Measurements from ENCODE around the gene ADAMTS17.

Gene ADAMTS17

GRCh38 chr15:99970891-99971430 lies 370.8 kb downstream of the ADAMTS17 start:
- no peaks in the 10 kb centered on the region for H4K20me1 ChIP-seq (ENCODE audit: insufficient read depth, low read length, poor library complexity, severe bottlenecking)
- H2AFZ ChIP-seq (ENCODE audit: low read length): no peak overlapping the region
- H3K9me2 ChIP-seq (replicated peaks; ENCODE audit: low read depth, low read length): no peaks in the 10 kb centered on the region
- no peaks in the 10 kb centered on the region for H3K27me3 ChIP-seq (ENCODE audit: insufficient read depth, low read length, poor library complexity, severe bottlenecking)
- no peaks in the 10 kb centered on the region for H3K79me2 ChIP-seq (ENCODE audit: insufficient read depth, low read length)
- no peak for TF ChIP-seq CTCF (conservative IDR thresholded peaks at IDR 0.05; ENCODE audit: low read length)
- no peak for TF ChIP-seq EZH2phosphoT487 (IDR thresholded peaks at IDR 0.05; ENCODE audit: borderline replicate concordance)
- H3K9ac ChIP-seq (ENCODE audit: low read depth, low read length, poor library complexity, severe bottlenecking): no peak overlapping the region
- no peak overlapping the region for H3K4me2 ChIP-seq (ENCODE audit: low read depth, low read length, poor library complexity, severe bottlenecking)
- no peaks in the 10 kb centered on the region for H3K9me3 ChIP-seq (ENCODE audit: insufficient read depth, low read depth, low read length)
- H3F3A ChIP-seq (ENCODE audit: low read depth): no peaks in the 10 kb centered on the region
- H3K4me3 ChIP-seq (ENCODE audit: low read length, poor library complexity, severe bottlenecking): no peak overlapping the region
- no peaks in the 10 kb centered on the region for H3K36me3 ChIP-seq (ENCODE audit: insufficient read depth, low read length)
- H3K4me1 ChIP-seq (ENCODE audit: insufficient read depth, low read length, poor library complexity, severe bottlenecking): no peaks in the 10 kb centered on the region

- Histone ChIP-seq H3K9ac (ENCODE audit: low read depth, low read length, poor library complexity, severe bottlenecking) (no peak overlapping the region), H3K4me1 (ENCODE audit: insufficient read depth, low read length, poor library complexity, severe bottlenecking) (no peaks in the 10 kb centered on the region), H3K27me3 (ENCODE audit: insufficient read depth, low read length, poor library complexity, severe bottlenecking) (no peaks in the 10 kb centered on the region), H3F3A (ENCODE audit: low read depth) (no peaks in the 10 kb centered on the region), H3K4me3 (ENCODE audit: low read length, poor library complexity, severe bottlenecking) (no peak overlapping the region), H2AFZ (ENCODE audit: low read length) (no peak overlapping the region), H3K9me3 (ENCODE audit: insufficient read depth, low read depth, low read length) (no peaks in the 10 kb centered on the region), H3K4me2 (ENCODE audit: low read depth, low read length, poor library complexity, severe bottlenecking) (no peak overlapping the region), H3K9me2 (replicated peaks; ENCODE audit: low read depth, low read length) (no peaks in the 10 kb centered on the region), H3K36me3 (ENCODE audit: insufficient read depth, low read length) (no peaks in the 10 kb centered on the region), H3K79me2 (ENCODE audit: insufficient read depth, low read length) (no peaks in the 10 kb centered on the region), H4K20me1 (ENCODE audit: insufficient read depth, low read length, poor library complexity, severe bottlenecking) (no peaks in the 10 kb centered on the region)
- TF ChIP-seq EZH2phosphoT487 (IDR thresholded peaks at IDR 0.05; ENCODE audit: borderline replicate concordance) (no peak), CTCF (conservative IDR thresholded peaks at IDR 0.05; ENCODE audit: low read length) (no peak)
These were observed 372.4 kb downstream of the ADAMTS17 start for GRCh38 chr15:99969261-99969920.

- no peaks in the 10 kb centered on the region for H3K27me3 ChIP-seq (ENCODE audit: insufficient read depth, low read length, poor library complexity, severe bottlenecking)
- H3F3A ChIP-seq (ENCODE audit: low read depth): no peaks in the 10 kb centered on the region
- no peaks in the 10 kb centered on the region for H3K4me1 ChIP-seq (ENCODE audit: insufficient read depth, low read length, poor library complexity, severe bottlenecking)
- H3K4me2 ChIP-seq (ENCODE audit: low read depth, low read length, poor library complexity, severe bottlenecking): no peak overlapping the region
- no peaks in the 10 kb centered on the region for H4K20me1 ChIP-seq (ENCODE audit: insufficient read depth, low read length, poor library complexity, severe bottlenecking)
- H3K9me3 ChIP-seq (ENCODE audit: insufficient read depth, low read depth, low read length): no peaks in the 10 kb centered on the region
- no peak overlapping the region for H3K9ac ChIP-seq (ENCODE audit: low read depth, low read length, poor library complexity, severe bottlenecking)
- H2AFZ ChIP-seq (ENCODE audit: low read length): no peak overlapping the region
- H3K9me2 ChIP-seq (replicated peaks; ENCODE audit: low read depth, low read length): no peaks in the 10 kb centered on the region
- H3K79me2 ChIP-seq (ENCODE audit: insufficient read depth, low read length): no peaks in the 10 kb centered on the region
- H3K36me3 ChIP-seq (ENCODE audit: insufficient read depth, low read length): no peaks in the 10 kb centered on the region
- TF ChIP-seq CTCF (conservative IDR thresholded peaks at IDR 0.05; ENCODE audit: low read length) (no peak), EZH2phosphoT487 (IDR thresholded peaks at IDR 0.05; ENCODE audit: borderline replicate concordance) (no peak)
- H3K4me3 ChIP-seq (ENCODE audit: low read length, poor library complexity, severe bottlenecking): no peak overlapping the region
These were observed 373.9 kb downstream of the ADAMTS17 start for GRCh38 chr15:99967841-99968371.
